SK-MEL-5 (cell line): ENCODE measurements around the gene CYP1B1. TPM values are rescaled to one million over a fixed set of nuclear protein-coding genes. Genes with fewer than 3 reads are reported as not detected.
"Not testable (repeated sequence)": the region's sequence is repeated elsewhere in the genome, so short reads cannot be mapped to it uniquely, and the experiment has no call there.

Source experiments
- DNase-seq: peaks from one replicate; pipeline ENCODE4 v3.0.0-alpha.2; 2016; ENCODE audit warnings: low read depth, low spot score
- in situ Hi-C: cut with HindIII; loops from 2 replicates; pipeline ENCODE4 v1.10.0; 2016; ENCODE audit warnings: low sequenced_read_pairs, high pct_unique_total_duplicates, low pct_unique_long_range_greater_than_20kb
- total RNA-seq: library from RNA; depleted of rRNA; stranded (reverse); fragments of >200 nt; shearing (Covaris generic); gene quantifications from 2 replicates; pipeline ENCODE4 v1.2.3, GENCODE V29; 2014; rRNA removed

CYP1B1 gene
- total RNA-seq, 1 experiment from 2014 or later, result 0.08 TPM

DNA sequence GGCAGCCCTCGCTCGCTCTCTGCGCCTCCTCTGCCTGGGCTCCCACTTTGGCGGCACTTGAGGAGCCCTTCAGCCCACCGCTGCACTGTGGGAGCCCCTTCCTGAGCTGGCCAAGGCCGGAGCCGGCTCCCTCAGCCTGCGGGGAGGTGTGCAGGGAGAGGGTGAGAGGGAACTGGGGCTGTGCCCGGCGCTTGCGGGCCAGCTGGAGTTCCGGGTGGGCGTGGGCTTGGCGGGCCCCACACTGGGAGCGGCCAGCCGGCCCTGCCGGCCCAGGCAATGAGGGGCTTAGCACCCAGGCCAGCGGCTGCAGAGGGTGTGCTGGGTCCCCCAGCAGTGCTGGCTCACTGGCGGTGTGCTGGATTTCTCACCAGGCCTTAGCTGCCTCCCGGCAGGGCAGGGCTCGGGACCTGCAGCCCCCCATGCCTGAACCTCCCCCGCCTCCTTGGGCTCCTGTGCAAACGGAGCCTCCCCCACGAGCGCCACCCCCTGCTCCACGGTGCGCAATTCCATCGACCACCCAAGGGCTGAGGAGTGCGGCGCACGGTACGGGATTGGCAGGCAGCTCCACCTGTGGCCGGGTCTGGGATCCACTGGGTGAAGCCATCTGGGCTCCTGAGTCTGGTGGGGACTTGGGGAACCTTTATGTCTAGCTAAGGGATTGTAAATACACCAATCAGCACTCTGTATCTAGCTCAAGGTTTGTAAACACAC lies 55.4 kb downstream of the CYP1B1 start:
- DNase-seq, in situ Hi-C loops: not testable (repeated sequence)

DNA sequence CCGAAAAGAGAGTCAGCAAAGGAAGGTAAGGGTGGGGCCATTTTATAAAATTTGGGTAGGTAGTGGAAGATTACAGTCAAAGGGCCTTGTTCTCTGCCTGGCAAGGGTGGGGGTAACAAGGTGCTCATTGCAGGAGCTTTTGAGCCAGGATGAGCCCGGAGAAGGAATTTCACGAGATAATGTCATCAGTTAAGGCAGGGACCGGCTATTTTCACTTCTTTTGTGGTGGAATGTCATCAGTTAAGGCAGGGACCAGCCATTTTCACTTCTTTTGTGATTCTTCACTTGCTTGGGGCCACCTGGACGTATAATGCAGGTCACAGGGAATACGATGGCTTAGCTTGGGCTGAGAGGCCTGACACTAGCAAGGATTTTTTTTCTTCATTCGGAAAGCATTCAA lies 58.1 kb downstream of the CYP1B1 start:
- in situ Hi-C loops, result no loop called here
- no peak for DNase-seq

Other genes with a start within 250 kb of the CYP1B1 start
- gene RMDN2, start 150.9 kb downstream of the CYP1B1 start, total RNA-seq, result 13.0 and 14.3 TPM in 2 replicates